WI38 (cell line): ENCODE data around the gene KRT9.
"Not testable (repeated sequence)": the region's sequence is repeated elsewhere in the genome, so short reads cannot be mapped to it uniquely, and the experiment has no call there.

ENCODE experiments used
- H3K4me3 ChIP-seq: 2 replicates; pipeline ENCODE4 v1.5.1; 2011; ENCODE audit warnings: low read depth, mild to moderate bottlenecking, control low read depth, low read length
- CTCF ChIP-seq: IDR thresholded peaks from 2 replicates; pipeline ENCODE4 v1.5.1; 2012; ENCODE audit warnings: low read depth, mild to moderate bottlenecking, control low read depth, low read length

Gene KRT9

GRCh38 chr17:41578971-41579370, 7.1 kb upstream of the KRT9 start:
- no peak for TF ChIP-seq CTCF
- no peak overlapping the region for H3K4me3 ChIP-seq

- H3K4me3 ChIP-seq: no peak overlapping the region
- TF ChIP-seq CTCF: no peak
These were observed 6.7 kb upstream of the KRT9 start for GRCh38 chr17:41578538-41578937.

- H3K4me3 ChIP-seq: not testable (repeated sequence)
These were observed 4.9 kb upstream of the KRT9 start for GRCh38 chr17:41576740-41577139.

GRCh38 chr17:41575336-41575735, 3.5 kb upstream of the KRT9 start:
- no peak for TF ChIP-seq CTCF
- H3K4me3 ChIP-seq: no peak overlapping the region

GRCh38 chr17:41567317-41567716, 4.5 kb downstream of the KRT9 start:
- H3K4me3 ChIP-seq: no peak overlapping the region
- TF ChIP-seq CTCF: no peak

- no peak for TF ChIP-seq CTCF
- H3K4me3 ChIP-seq: no peak overlapping the region
These were observed 6.5 kb downstream of the KRT9 start for GRCh38 chr17:41565338-41565737.

- H3K4me3 ChIP-seq: no peak overlapping the region
- TF ChIP-seq CTCF: no peak
These were observed 8.2 kb downstream of the KRT9 start for GRCh38 chr17:41563607-41564170.

GRCh38 chr17:41561554-41561953, 10.3 kb downstream of the KRT9 start:
- H3K4me3 ChIP-seq: no peak overlapping the region
- TF ChIP-seq CTCF: no peak
